NCI-H1694 treated with DMSO at 0.1 percent for 48 hours (cell line): Measurements from ENCODE around the gene LRRC42.
"Not testable (repeated sequence)": the region's sequence is repeated elsewhere in the genome, so short reads cannot be mapped to it uniquely, and the experiment has no call there.

Experiments used
- DNase-seq: peaks from one replicate; lab custom pipeline; 2025; lab: John Stamatoyannopoulos, UW

LRRC42 gene

DNA sequence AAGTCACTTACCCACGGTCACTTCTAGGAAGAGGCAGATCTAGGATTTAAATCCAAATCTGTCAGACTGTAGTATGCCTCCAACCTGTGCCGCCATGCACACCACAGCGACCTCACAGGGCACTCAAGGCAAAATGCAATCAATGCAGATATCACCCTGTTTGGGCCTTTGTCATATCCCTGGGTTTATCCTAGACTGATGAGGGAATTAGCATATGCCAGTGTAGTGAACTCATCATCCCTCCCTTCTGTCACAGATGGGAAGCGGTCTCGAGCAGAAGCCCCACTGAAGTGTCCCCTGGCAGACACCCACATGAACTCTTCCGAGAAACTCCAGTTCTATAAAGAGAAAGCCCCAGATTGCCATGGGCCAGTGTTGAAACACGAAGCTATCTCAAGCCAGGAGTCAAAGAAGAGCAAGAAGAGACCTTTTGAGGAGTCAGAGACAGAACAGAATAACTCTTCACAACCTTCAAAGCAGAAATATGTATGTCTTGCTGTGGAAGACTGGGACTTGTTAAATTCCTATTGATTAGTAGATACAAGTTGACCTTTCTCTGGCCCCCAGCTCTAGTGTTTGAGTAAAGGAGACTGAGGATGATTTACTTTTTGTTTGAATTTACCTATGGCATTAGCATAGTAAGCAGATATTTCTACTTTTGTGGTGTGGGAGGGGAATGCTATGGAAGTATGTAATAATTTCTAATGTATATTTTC, 21.4 kb downstream of the LRRC42 start:
- DNase-seq = no peak

DNA sequence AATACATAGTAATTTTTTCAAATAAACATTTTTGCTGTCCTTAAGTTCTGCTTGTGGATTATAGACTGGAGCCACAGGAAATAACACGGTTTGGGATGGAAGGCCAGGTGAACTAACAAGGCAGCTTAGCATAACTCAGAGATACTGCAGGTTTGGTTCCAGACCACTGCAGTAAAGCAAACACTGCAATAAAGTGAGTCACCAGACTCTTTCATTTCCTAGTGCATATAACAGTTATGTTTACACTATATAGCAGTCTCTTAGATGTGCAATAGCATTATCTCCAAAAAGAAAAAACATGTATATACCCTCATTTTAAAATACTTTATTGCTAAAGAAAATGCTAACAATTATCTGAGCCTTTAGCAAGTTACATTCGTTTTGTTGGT, 22.0 kb downstream of the LRRC42 start:
- no peak for DNase-seq

GRCh38 chr1:53969323-53969722, 23.2 kb downstream of the LRRC42 start:
- DNase-seq = not testable (repeated sequence)

- DNase-seq = no peak
Measured at GRCh38 chr1:53971718-53972117, 25.6 kb downstream of the LRRC42 start.

- no peak for DNase-seq
Measured at GRCh38 chr1:53975861-53976260, 29.7 kb downstream of the LRRC42 start.

DNA sequence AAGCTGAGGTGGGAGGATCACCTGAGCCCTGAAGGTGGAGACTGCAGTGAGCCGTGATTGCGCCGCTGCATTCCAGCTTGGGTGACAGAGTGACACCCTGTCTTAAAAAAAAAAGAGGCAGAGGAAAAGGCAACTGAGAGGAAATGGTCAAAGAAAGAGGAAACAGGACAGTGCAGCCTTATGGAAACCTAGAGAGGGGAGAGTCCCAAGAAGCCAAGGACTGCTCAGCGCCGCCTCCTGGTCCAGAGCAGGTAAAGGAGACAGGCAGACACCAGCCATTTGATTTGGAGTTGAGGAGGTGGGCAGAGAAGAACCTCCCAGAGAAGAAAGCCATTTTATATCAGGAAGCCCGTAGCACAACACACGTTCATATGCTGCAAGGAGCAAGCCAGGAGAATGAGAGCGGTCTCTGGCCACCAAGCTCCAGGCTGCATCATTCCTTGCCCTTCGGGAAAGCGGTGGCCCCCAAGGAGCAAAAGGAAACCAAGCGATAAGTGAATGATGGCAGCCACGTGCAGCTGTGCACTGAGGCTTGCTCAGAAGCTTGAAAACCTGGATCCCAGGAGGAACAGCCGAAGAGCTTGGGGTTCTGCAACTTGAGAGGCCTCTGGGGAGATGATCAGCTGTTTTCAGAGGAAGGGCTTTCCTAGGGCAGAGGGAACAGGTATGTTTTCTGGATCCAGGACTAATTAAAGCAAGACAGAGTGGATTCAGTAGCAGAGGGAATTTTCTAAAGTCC, 33.7 kb downstream of the LRRC42 start:
- no peak for DNase-seq

DNA sequence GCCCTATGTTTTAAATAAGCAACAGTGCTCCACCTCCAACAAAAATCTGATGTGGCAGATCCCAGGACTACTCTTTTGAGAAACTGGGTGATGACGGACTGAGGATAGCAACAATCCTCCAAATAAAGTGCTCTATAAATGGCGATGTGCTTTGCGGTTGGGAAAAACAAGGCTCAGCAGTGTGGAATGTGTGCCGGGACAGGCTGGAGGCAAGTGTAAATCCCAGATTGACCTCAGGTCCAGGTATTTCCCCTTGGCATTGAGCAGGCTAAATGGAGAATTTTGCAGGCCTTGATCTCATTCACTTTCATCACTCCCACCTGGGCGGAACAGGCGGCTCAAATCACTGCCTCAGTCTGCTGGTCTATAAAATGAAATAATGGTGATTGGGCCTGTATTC, 35.1 kb downstream of the LRRC42 start:
- DNase-seq = no peak

DNA sequence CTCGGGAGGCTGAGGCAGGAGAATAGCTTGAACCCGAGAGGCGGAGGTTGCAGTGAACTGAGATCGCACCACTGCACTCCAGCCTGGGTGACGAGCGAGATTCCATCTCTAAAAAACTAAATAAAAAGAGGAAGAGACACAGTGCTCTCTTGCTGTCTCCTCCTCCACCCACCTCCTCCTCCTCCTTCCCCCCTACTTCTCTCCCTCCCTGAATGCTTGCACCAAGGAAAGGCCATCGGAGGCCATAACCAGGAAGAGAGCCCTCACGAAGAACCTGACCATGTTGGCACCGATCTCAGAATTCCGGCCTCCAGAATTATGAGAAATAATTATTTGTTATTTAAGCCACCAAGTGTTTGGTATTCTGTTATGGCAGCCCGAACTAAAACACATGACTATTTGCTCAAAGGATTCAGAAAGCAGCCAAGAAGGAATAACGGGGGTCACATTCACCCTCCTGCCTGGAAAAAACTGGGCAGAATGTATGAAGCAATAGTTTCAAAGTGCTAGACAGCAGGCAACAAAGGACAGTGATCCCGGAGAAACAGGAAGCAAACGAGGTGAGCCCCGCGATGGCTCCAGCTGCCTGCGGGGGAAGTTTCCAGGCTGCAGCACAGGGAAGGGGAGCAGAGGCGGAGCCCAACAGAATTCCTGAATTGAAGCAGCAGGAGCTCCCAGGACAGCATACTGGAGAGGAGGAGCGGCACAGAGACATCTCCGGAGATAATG, 36.0 kb downstream of the LRRC42 start:
- no peak for DNase-seq

DNA sequence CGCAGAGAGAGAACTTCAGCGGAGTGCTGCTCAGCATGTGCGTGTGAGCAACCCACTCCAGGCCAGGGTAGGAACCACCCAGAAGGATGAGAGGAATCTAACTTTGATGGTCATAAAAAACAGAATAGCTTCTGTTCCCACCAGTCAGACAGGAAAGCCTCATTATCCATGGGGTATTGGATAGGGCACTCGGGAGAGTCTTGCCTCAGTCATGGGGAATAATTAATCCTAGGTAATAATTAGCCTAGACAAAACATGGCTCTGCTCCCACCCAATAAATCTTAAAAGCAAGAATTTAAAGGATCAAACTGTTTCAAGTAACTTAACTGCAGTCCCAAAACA, 36.6 kb downstream of the LRRC42 start:
- no peak for DNase-seq

DNA sequence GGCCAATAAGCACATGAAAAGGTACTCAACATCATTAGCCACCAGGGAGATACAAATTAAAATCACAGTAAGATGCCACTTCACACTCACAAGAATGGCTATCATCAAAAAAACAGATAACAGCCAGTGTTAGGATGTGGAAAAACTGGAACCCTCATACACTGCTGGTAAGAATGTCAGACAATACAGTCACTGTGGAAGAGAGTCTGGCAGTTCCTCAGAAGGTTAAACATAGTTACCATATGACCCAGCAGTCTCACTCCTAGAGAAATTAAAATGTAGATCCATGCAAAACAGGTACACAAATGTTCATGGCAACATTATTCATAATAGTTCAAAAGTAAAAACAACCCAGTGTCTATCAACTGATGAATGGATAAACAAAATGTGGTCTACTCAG, 38.6 kb downstream of the LRRC42 start:
- DNase-seq = no peak

DNA sequence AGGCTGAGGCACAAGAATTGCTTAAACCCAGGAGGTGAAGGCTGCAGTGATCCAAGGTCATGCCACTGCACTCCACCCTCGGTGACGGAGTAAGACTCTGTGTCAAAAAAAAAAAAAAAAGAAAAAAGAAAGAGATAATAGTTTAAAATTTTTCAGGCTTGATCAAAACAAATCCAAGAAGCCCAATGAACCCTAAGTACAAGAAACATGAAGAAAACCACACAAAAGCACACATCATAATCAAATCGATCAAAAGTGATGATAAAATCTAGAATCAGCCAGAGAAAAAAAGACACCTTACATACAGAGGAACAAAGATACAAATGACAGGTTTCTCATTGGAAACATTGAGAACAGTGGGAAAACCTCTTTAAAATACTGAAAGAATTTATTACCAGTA, 40.3 kb downstream of the LRRC42 start:
- no peak for DNase-seq

DNA sequence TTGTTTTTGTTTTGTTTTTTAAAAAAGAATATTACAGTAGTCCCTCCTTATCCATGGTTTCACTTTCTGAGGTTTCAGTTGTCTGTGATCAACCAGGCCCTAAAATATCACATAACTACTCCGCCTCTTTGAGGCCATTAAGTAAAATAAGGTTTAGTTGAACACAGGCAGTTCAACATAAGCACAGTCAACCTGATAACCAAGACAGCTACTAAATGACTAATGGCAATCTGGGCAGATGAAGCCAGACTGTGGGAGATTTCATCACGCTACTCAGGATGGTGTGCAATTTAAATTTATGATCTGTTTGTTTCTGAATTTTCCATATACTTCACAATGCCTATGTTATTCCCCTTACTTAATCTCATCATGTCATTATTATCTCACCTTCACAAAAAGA, 41.7 kb downstream of the LRRC42 start:
- DNase-seq = no peak

DNA sequence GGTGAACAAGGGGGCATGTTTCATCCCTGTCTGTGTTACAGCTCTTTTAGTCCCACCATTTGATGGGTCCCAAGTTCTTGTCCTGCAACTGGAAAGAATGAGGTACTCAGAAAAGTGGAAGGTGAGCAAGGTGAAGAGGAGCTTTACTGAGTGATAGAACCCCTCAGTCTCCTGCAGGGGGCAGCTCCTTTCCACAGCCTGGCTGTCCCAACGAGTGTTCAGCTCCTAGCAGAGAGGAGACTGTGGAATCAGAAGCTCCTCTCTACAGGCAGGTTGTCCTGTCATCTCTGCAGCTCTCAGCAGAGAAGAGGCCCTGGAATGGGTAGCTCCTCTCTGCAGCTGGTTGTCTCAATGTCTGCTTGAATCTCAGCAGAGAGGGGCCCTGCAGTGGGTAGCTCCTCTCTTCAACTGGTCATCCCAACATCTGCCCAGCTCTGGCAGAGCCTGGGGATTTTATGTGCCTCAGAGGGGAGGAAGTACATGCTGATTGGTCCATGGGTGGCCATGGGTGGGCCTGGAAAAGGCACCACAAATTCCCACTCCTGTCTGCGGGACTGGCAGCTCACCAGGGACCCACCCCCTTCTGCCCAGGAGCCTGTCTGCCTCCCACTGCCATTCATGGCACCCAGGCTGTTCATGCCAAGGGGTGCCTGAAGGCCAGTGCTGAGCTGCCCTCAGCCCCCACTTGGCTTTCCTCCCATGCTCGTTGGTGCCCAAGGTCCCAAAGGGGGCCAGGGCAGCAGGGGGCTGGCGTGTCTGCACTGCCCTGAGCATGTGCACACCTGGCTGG, 46.1 kb downstream of the LRRC42 start:
- no peak for DNase-seq

DNA sequence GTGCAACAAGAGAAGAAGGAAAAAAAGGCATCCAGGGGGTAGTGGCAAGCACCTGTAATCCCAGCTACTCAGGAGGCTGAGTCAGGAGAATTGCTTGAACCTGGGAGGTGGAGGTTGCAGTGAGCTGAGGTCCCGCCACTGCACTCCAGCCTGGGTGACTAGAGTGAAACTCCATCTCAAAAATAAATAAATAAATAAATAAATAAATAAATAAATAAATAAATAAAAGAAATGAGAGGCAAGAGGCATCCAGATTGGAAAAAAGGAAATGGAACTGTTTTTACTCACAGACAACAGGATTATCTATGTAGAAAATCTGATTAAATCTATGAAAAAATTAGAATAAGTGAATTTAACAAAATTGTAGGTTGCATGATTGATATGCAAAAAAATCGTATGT, 48.4 kb downstream of the LRRC42 start:
- DNase-seq = not testable (repeated sequence)

DNA sequence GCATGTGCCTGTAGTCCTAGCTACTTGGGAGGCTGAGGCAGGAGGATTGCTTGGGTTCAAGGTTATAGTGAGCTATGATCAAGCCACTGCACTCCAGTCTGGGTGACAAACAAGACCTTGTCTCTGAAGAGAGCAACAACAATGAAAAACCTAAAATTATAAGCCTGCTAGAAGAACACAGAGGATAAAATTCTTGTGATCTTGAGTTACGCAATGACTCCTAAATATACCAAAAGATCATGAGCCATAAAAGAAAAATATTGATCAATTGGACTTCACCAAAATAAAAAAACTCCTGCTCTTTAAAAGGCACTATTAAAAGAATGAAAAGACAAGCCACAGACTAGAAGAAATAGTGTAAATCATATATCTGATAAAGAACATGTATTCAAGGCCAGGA, 49.5 kb downstream of the LRRC42 start:
- no peak for DNase-seq

DNA sequence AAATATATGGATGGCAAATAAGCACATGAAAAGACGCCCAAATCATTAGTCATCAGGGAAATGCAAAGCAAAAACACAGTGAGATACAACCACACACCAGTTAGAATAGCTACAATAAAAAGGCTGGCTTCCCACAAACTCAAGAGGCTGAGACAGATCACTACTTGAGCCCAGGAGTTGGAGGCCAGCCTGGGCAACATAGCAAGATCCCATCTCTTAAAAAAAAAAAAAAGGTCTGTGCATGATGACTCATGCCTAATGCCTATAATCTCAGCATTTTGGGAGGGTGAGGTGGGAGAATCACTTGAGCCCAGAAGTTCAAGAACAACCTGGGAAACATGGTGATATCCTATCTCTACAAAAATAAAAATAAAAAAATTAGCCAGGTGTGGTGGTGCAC, 52.1 kb downstream of the LRRC42 start:
- DNase-seq = no peak

GRCh38 chr1:53999920-54000319, 53.8 kb downstream of the LRRC42 start:
- DNase-seq = no peak

DNA sequence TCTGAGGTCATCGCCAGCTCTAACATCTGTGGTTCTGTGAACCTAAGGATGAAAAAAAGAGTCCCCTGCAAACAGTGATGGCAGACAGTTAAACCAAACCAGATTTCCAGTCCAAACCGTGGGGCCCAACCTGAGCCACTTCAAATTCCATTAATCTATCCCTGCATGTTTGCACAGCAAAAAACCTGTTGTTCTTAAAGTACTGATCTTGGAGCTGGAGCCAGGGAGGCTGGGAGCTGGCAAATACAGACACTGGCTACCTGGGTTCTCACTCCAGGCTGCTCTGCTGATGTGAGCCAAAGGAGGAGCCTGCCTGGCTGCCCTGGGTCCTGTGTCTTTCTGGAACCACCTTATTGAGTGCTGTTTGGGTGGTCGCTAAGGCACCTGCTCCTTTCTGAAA, 55.4 kb downstream of the LRRC42 start:
- DNase-seq = no peak

DNA sequence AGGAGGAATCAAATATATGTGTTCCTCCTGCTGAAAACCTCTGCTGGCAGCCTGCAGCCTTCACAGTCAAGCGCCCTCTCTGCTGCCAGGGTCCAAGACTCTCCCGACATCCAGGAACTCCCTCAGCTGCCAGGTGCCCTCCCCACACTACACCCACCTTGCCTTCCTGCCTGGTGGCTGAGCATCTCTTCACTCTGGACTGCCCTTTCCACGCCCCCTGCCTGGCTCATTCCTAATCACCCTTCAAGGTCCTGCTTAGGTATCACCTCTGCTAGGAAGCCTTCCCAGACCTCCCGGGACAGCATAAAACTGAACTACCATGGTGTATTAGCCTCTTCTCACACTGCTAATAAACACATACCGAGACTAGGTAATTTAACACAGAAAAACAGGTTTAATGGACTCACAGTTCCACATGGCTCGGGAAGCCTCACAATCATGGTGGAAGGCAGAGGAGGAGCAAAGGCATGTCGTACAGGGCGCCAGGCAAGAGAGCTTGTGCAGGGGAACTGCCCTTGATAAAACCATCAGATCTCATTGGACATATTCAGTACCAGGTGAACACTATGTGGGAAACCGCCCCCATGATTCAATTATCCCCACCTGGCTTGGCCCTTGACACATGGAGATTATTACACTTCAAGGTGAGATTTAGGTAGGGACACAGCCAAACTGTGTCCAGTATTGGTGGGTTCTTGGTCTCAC, 56.5 kb downstream of the LRRC42 start:
- DNase-seq = no peak

- DNase-seq = no peak
Measured at GRCh38 chr1:54003249-54003646, 57.1 kb downstream of the LRRC42 start.

GRCh38 chr1:54003750-54004480, 57.8 kb downstream of the LRRC42 start:
- not testable (repeated sequence) for DNase-seq
